Smooth muscle cell (in vitro differentiated cells): ENCODE measurements around the gene DSCAML1. TPM values are rescaled to one million over a fixed set of nuclear protein-coding genes. Genes with fewer than 3 reads are reported as not detected.

Source experiments
- DNase-seq: peaks from one replicate; lab custom pipeline; 2025; ENCODE audit not compliant: unreplicated experiment; lab: John Stamatoyannopoulos, UW
- H2AFZ ChIP-seq: fragments of 200-600 bp; sonication (generic); 2 replicates; pipeline ENCODE4 v1.6.0; 2016; ENCODE audit warnings: antibody characterized with exemption, low read depth, mild to moderate bottlenecking
- H3F3A ChIP-seq: fragments of 200-600 bp; sonication (generic); 2 replicates; pipeline ENCODE4 v1.6.0; 2017; ENCODE audit warnings: antibody characterized with exemption, low read depth
- H3K27ac ChIP-seq: fragments of 200-600 bp; sonication (generic); 2 replicates; pipeline ENCODE4 v1.5.1; 2016; ENCODE audit warnings: low read depth, mild to moderate bottlenecking
- H3K27me3 ChIP-seq: fragments of 200-600 bp; sonication (generic); 2 replicates; pipeline ENCODE4 v1.6.1; 2016; ENCODE audit warnings: low read depth, mild to moderate bottlenecking
- H3K36me3 ChIP-seq: fragments of 200-600 bp; sonication (generic); 2 replicates; pipeline ENCODE4 v1.5.1; 2016; ENCODE audit warnings: low read depth
- H3K4me1 ChIP-seq: fragments of 200-600 bp; sonication (generic); 2 replicates; pipeline ENCODE4 v1.5.1; 2016; ENCODE audit warnings: low read depth
- H3K4me2 ChIP-seq: fragments of 200-600 bp; sonication (generic); 2 replicates; pipeline ENCODE4 v1.6.0; 2016; ENCODE audit warnings: mild to moderate bottlenecking
- H3K4me3 ChIP-seq: fragments of 200-600 bp; sonication (generic); 2 replicates; pipeline ENCODE4 v1.5.1; 2016; ENCODE audit warnings: mild to moderate bottlenecking
- H3K79me2 ChIP-seq: fragments of 200-600 bp; sonication (generic); 2 replicates; pipeline ENCODE4 v1.6.0; 2016; ENCODE audit warnings: low read depth, mild to moderate bottlenecking
- H3K9ac ChIP-seq: fragments of 200-600 bp; sonication (generic); 2 replicates; pipeline ENCODE4 v1.6.0; 2016; ENCODE audit warnings: low read depth
- H3K9me3 ChIP-seq: fragments of 200-600 bp; sonication (generic); replicated peaks from 2 replicates; pipeline ENCODE4 v1.5.1; 2016; ENCODE audit warnings: low read depth
- H4K20me1 ChIP-seq: fragments of 200-600 bp; sonication (generic); 2 replicates; pipeline ENCODE4 v1.6.0; 2016; ENCODE audit warnings: low read depth
- CTCF ChIP-seq: fragments of 200-600 bp; sonication (generic); IDR thresholded peaks from 2 replicates; pipeline ENCODE4 v1.5.1; 2017; ENCODE audit warnings: borderline replicate concordance, mild to moderate bottlenecking, antibody characterized with exemption; ENCODE audit not compliant: insufficient read depth, poor library complexity, severe bottlenecking
- WGBS: methylation state at CpG from one replicate; pipeline ENCODE4 v1.1.7; 2016; ENCODE audit warnings: low lambda C conversion rate; 5-methylcytosine and 5-hydroxymethylcytosine counted together
- polyA plus RNA-seq: library from polyadenylated mRNA; unstranded; fragments of >200 nt; fragmentation: Nextera tagmentation; extraction: Ambion mirVana; gene quantifications from 2 replicates; pipeline ENCODE4 v1.2.1, GENCODE V29; 2016
- total RNA-seq: library from RNA; depleted of rRNA; stranded (reverse); fragments of >200 nt; gene quantifications from 2 replicates; pipeline ENCODE4 v1.2.3, GENCODE V29; 2014

DSCAML1 gene
- total and polyA plus RNA-seq, 2 experiments from 2014 or later, result 0.22 TPM; not detected in 1

GRCh38 chr11:117713538-117713991, 83.5 kb downstream of the DSCAML1 start:
- Histone ChIP-seq H3K79me2 (no peaks in the 10 kb centered on the region), H3K36me3 (no peaks in the 10 kb centered on the region), H2AFZ (no peak overlapping the region), H3K9ac (no peak overlapping the region), H3K27ac (no peak overlapping the region), H4K20me1 (no peaks in the 10 kb centered on the region), H3K27me3 (peaks cover 82% of the 10 kb centered on the region), H3K4me3 (no peak overlapping the region), H3K4me2 (no peak overlapping the region), H3K9me3 (no peaks in the 10 kb centered on the region), H3F3A (no peaks in the 10 kb centered on the region), H3K4me1 (no peaks in the 10 kb centered on the region)
- 95% methylated on average over 6 of the region's 6 CpGs for WGBS
- no peak for DNase-seq
- TF ChIP-seq CTCF, result no peak

- Histone ChIP-seq H3K79me2 (no peaks in the 10 kb centered on the region), H3K36me3 (no peaks in the 10 kb centered on the region), H3K9ac (no peak overlapping the region), H3K9me3 (no peaks in the 10 kb centered on the region), H3K27me3 (peaks cover 84% of the 10 kb centered on the region), H3K4me3 (no peak overlapping the region), H3F3A (no peaks in the 10 kb centered on the region), H3K27ac (no peak overlapping the region), H4K20me1 (no peaks in the 10 kb centered on the region), H3K4me2 (no peak overlapping the region), H3K4me1 (no peaks in the 10 kb centered on the region), H2AFZ (no peak overlapping the region)
- 91% methylated on average over 13 of the region's 13 CpGs for WGBS
- TF ChIP-seq CTCF, result no peak
- DNase-seq, result no peak
These were observed 84.5 kb downstream of the DSCAML1 start for GRCh38 chr11:117712530-117712929.

- Histone ChIP-seq H4K20me1 (no peaks in the 10 kb centered on the region), H3K9ac (no peak overlapping the region), H3K79me2 (no peaks in the 10 kb centered on the region), H3K27me3 (peaks cover 81% of the 10 kb centered on the region), H3K36me3 (no peaks in the 10 kb centered on the region), H3K27ac (no peak overlapping the region), H3K4me3 (no peak overlapping the region), H3K4me1 (no peaks in the 10 kb centered on the region), H2AFZ (no peak overlapping the region), H3K4me2 (no peak overlapping the region), H3F3A (no peaks in the 10 kb centered on the region), H3K9me3 (no peaks in the 10 kb centered on the region)
- 81% methylated on average over 7 of the region's 7 CpGs for WGBS
- TF ChIP-seq CTCF, result no peak
- no peak for DNase-seq
These were observed 85.7 kb downstream of the DSCAML1 start for GRCh38 chr11:117711331-117711730.

- H4K20me1 ChIP-seq, result no peaks in the 10 kb centered on the region
- no peak for DNase-seq
- WGBS, result 86% methylated on average over 4 of the region's 4 CpGs
- H3K27me3 ChIP-seq, result peaks cover 80% of the 10 kb centered on the region
- no peak overlapping the region for H2AFZ ChIP-seq
- no peak overlapping the region for H3K27ac ChIP-seq
- H3K4me2 ChIP-seq, result no peak overlapping the region
- TF ChIP-seq CTCF, result no peak
- peaks cover 6% of the 10 kb centered on the region for H3K4me1 ChIP-seq
- no peaks in the 10 kb centered on the region for H3K79me2 ChIP-seq
- no peak overlapping the region for H3K4me3 ChIP-seq
- H3K36me3 ChIP-seq, result no peaks in the 10 kb centered on the region
- no peaks in the 10 kb centered on the region for H3F3A ChIP-seq
- no peak overlapping the region for H3K9ac ChIP-seq
- H3K9me3 ChIP-seq, result no peaks in the 10 kb centered on the region
These were observed 86.8 kb downstream of the DSCAML1 start for GRCh38 chr11:117710211-117710610.
